Endothelial cell of umbilical vein (primary cell): Measurements from ENCODE around the gene PTPRT. TPM values are rescaled to one million over a fixed set of nuclear protein-coding genes. Genes with fewer than 3 reads are reported as not detected.

ENCODE experiments used
- BruUV-seq: library from RNA; stranded (reverse); fragments of 400-500 nt; replicated peaks from 2 replicates; lab custom pipeline; 2021; lab: Mats Ljungman, UMichigan
- CTCF ChIA-PET: fragments of 300-600, 350-600 bp; sonication (Branson Sonifier 250); formaldehyde crosslinking; loops from one replicate; lab custom pipeline; 2021; ENCODE audit warnings: antibody characterized with exemption, inconsistent platforms; lab: Charles Lee
- POLR2A ChIA-PET: fragments of 300-600, 350-600 bp; sonication (Branson Sonifier 250); formaldehyde crosslinking; loops from one replicate; lab custom pipeline; 2021; ENCODE audit warnings: antibody characterized with exemption, inconsistent platforms; lab: Charles Lee
- DNase-seq: peaks from one replicate; pipeline ENCODE4 v3.0.0-alpha.2; 2011; ENCODE audit warnings: low read depth, low spot score
- FAIRE-seq: peaks from 2 replicates; lab custom pipeline; 2011; peaks lifted over from hg19 to GRCh38; lab: Jason Lieb, UNC
- H2AFZ ChIP-seq: 2 replicates; pipeline ENCODE4 v1.6.0; 2012; ENCODE audit warnings: low read depth, low read length, control low read depth, inconsistent platforms
- H3K27ac ChIP-seq: 2 replicates; pipeline ENCODE4 v1.5.1; 2011; ENCODE audit warnings: low read depth, mild to moderate bottlenecking, control low read depth, low read length, moderate library complexity; ENCODE audit not compliant: insufficient read depth
- H3K27me3 ChIP-seq, 2 experiments: 2 replicates each; pipeline versions ENCODE4 v1.6.0 to v1.6.1; 2011; ENCODE audit warnings: low read length in 2 of 2, mixed read lengths in 1 of 2; ENCODE audit not compliant: control insufficient read depth in 2 of 2, insufficient read depth in 2 of 2
- H3K36me3 ChIP-seq, 2 experiments: 2 replicates in 1 of 2; 3 replicates in 1 of 2; pipeline ENCODE4 v1.5.1; 2011; ENCODE audit warnings: low read length in 2 of 2, mild to moderate bottlenecking in 1 of 2, moderate library complexity in 1 of 2; ENCODE audit not compliant: control insufficient read depth in 2 of 2, insufficient read depth in 2 of 2; ENCODE audit errors: extremely low read depth in 1 of 2
- H3K4me1 ChIP-seq: 3 replicates; pipeline ENCODE4 v1.5.1; 2011; ENCODE audit warnings: mild to moderate bottlenecking, low read length; ENCODE audit not compliant: control insufficient read depth, insufficient read depth; ENCODE audit errors: extremely low read depth
- H3K4me2 ChIP-seq: 2 replicates; pipeline ENCODE4 v1.6.1; 2011; ENCODE audit warnings: low read length, control low read depth, mixed read lengths; ENCODE audit not compliant: insufficient read depth
- H3K4me3 ChIP-seq, 3 experiments: fragments of 200-600 bp in 1 of 3; sonication (generic), shearing (Covaris generic) in 1 of 3; replicated peaks in 1 of 3; 2 replicates each; pipeline ENCODE4 v1.5.1; 2011 to 2016; ENCODE audit warnings: control low read depth in 3 of 3, low read length in 3 of 3, mild to moderate bottlenecking in 2 of 3, inconsistent platforms in 1 of 3, low read depth in 1 of 3, moderate library complexity in 1 of 3; ENCODE audit not compliant: insufficient read depth in 1 of 3
- H3K79me2 ChIP-seq: 2 replicates; pipeline ENCODE4 v1.6.0; 2012; ENCODE audit warnings: low read length, inconsistent platforms; ENCODE audit not compliant: control insufficient read depth, insufficient read depth
- H3K9ac ChIP-seq: replicated peaks from 2 replicates; pipeline ENCODE3; 2011; ENCODE audit warnings: low read length, control low read depth; ENCODE audit not compliant: insufficient read depth; ENCODE audit errors: extremely low read depth
- H3K9me1 ChIP-seq: replicated peaks from 3 replicates; pipeline ENCODE4 v1.6.0; 2011; ENCODE audit warnings: mild to moderate bottlenecking, low read length; ENCODE audit not compliant: control insufficient read depth, insufficient read depth; ENCODE audit errors: extremely low read depth
- H3K9me3 ChIP-seq: replicated peaks from 2 replicates; pipeline ENCODE4 v1.5.1; 2012; ENCODE audit warnings: low read length, inconsistent platforms; ENCODE audit not compliant: control insufficient read depth, insufficient read depth
- H4K20me1 ChIP-seq: replicated peaks from 2 replicates; pipeline ENCODE3; 2011; ENCODE audit warnings: mild to moderate bottlenecking, low read length; ENCODE audit not compliant: control insufficient read depth, insufficient read depth; ENCODE audit errors: extremely low read depth
- EZH2 ChIP-seq: IDR thresholded peaks from 2 replicates; pipeline ENCODE4 v1.6.1; 2012; ENCODE audit warnings: borderline replicate concordance, low read depth, mild to moderate bottlenecking, moderate library complexity, low read length, inconsistent platforms; ENCODE audit not compliant: severe bottlenecking
- FOS ChIP-seq: IDR thresholded peaks from 2 replicates; pipeline ENCODE4 v1.6.1; 2011; ENCODE audit warnings: mild to moderate bottlenecking, low read length, moderate library complexity, borderline replicate concordance; ENCODE audit not compliant: insufficient read depth
- GATA2 ChIP-seq: IDR thresholded peaks from 2 replicates; pipeline ENCODE4 v1.7.0; 2011; ENCODE audit warnings: low read depth, mild to moderate bottlenecking, moderate library complexity, mixed read lengths, low read length; ENCODE audit not compliant: insufficient read length, insufficient read depth
- JUN ChIP-seq: IDR thresholded peaks from 2 replicates; pipeline ENCODE4 v1.6.1; 2011; ENCODE audit warnings: borderline replicate concordance, low read depth; ENCODE audit not compliant: insufficient read length, insufficient read depth
- MAX ChIP-seq: IDR thresholded peaks from 2 replicates; pipeline ENCODE4 v1.6.1; 2011; ENCODE audit not compliant: insufficient read depth, insufficient read length
- MYC ChIP-seq: IDR thresholded peaks from one replicate; pipeline ENCODE4 v1.6.1; 2011; ENCODE audit warnings: mild to moderate bottlenecking, low read depth, low read length
- POLR2A ChIP-seq: IDR thresholded peaks from 2 replicates; pipeline ENCODE4 v1.6.1; 2012; ENCODE audit warnings: low read depth, mild to moderate bottlenecking, control low read depth, low read length
- POLR2AphosphoS5 ChIP-seq: IDR thresholded peaks from 2 replicates; pipeline ENCODE4 v1.6.1; 2012; ENCODE audit warnings: low read depth, mild to moderate bottlenecking, control low read depth, low read length, moderate library complexity; ENCODE audit not compliant: insufficient read depth
- dilution Hi-C: fragments of 300-500 bp; cut with MboI; formaldehyde crosslinking; loops from one replicate; pipeline ENCODE4 v1.15.0; 2019; ENCODE audit warnings: low sequenced_read_pairs; ENCODE audit not compliant: extremely low pct_ligation_motif_present
- intact Hi-C: fragments of 100-400 bp; cut with micrococcal nuclease; formaldehyde crosslinking; loops from one replicate; pipeline ENCODE4 v1.10.0; 2022
- polyA plus RNA-seq, 4 experiments: library from polyadenylated mRNA; depleted of rRNA in 3 of 4; stranded (reverse) in 3 of 4; unstranded in 1 of 4; fragments of >200 nt; gene quantifications; 2 replicates each; pipeline versions ENCODE4 v1.2.1 to v1.2.3, GENCODE V29; 2011 to 2012; ENCODE audit warnings: missing spikeins in 1 of 4
- total RNA-seq: library from RNA; stranded (reverse); gene quantifications from 2 replicates; pipeline ENCODE4 v1.2.3, GENCODE V29; 2021
- TF ChIP-seq, protein P1 (sequence below), 2 donors: IDR thresholded peaks; 1 replicate in 1 of 2; 2 replicates in 1 of 2; pipeline ENCODE4 v1.5.1; 2011; ENCODE audit warnings: low read length in 2 of 2, mild to moderate bottlenecking in 2 of 2, moderate library complexity in 2 of 2, control low read depth in 1 of 2, inconsistent platforms in 1 of 2, low read depth in 1 of 2; ENCODE audit not compliant: insufficient read depth in 1 of 2; ENCODE audit errors: extremely low read depth in 1 of 2

The PTPRT gene
- total and polyA plus RNA-seq, 2 donors (not counting 3 experiments of a cell fraction or from before 2014, with no cell fraction given): not detected

GRCh38 chr20:43028470-43028869 is 161.2 kb downstream of the PTPRT start:
- H3K79me2 ChIP-seq: no peaks in the 10 kb centered on the region
- H3K9ac ChIP-seq: no peak overlapping the region
- no peaks in the 10 kb centered on the region for H3K36me3 ChIP-seq
- ChIA-PET CTCF (no interaction called here), POLR2A (no interaction called here)
- no peak overlapping the region for H3K4me3 ChIP-seq
- H3K27ac ChIP-seq: no peak overlapping the region
- H3K4me2 ChIP-seq: no peak overlapping the region
- no peak for DNase-seq
- H3K9me1 ChIP-seq: no peaks in the 10 kb centered on the region
- intact Hi-C loops: no loop called here
- no peaks in the 10 kb centered on the region for H3K27me3 ChIP-seq
- no peaks in the 10 kb centered on the region for H4K20me1 ChIP-seq
- no peaks in the 10 kb centered on the region for H3K4me1 ChIP-seq
- dilution Hi-C loops: no loop called here
- BruUV-seq: no TSS peak
- no peak for FAIRE-seq
- H3K9me3 ChIP-seq: peaks cover 5% of the 10 kb centered on the region
- no peak overlapping the region for H2AFZ ChIP-seq
- TF ChIP-seq, protein P1, sequence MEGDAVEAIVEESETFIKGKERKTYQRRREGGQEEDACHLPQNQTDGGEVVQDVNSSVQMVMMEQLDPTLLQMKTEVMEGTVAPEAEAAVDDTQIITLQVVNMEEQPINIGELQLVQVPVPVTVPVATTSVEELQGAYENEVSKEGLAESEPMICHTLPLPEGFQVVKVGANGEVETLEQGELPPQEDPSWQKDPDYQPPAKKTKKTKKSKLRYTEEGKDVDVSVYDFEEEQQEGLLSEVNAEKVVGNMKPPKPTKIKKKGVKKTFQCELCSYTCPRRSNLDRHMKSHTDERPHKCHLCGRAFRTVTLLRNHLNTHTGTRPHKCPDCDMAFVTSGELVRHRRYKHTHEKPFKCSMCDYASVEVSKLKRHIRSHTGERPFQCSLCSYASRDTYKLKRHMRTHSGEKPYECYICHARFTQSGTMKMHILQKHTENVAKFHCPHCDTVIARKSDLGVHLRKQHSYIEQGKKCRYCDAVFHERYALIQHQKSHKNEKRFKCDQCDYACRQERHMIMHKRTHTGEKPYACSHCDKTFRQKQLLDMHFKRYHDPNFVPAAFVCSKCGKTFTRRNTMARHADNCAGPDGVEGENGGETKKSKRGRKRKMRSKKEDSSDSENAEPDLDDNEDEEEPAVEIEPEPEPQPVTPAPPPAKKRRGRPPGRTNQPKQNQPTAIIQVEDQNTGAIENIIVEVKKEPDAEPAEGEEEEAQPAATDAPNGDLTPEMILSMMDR (IDR thresholded peaks at IDR 0.05; ENCODE audit: extremely low read depth in 1 of 2, insufficient read depth in 1 of 2, low read depth in 1 of 2, low read length in 2 of 2): no peak
- TF ChIP-seq JUN (no peak), GATA2 (no peak), POLR2A (no peak), POLR2AphosphoS5 (no peak), MYC (no peak), MAX (no peak), EZH2 (no peak), FOS (no peak)
